Prostate gland (tissue), 2 donors: ENCODE data around the gene TMEM207.
"Not testable (repeated sequence)": the region's sequence is repeated elsewhere in the genome, so short reads cannot be mapped to it uniquely, and the experiment has no call there.

ENCODE experiments used
- CTCF ChIP-seq, 4 experiments: fragments of 200-600 bp in 2 of 4; fragments of 450-650 bp in 2 of 4; sonication (generic) in 2 of 4; IDR thresholded peaks; 1 replicate in 3 of 4; 2 replicates in 1 of 4; pipeline ENCODE4 v1.5.1; 2016 to 2019; ENCODE audit warnings: antibody characterized with exemption in 4 of 4, mild to moderate bottlenecking in 2 of 4, moderate library complexity in 2 of 4
- POLR2AphosphoS5 ChIP-seq: sonication (generic); formaldehyde crosslinking; IDR thresholded peaks from one replicate; pipeline ENCODE4 v1.6.1; 2017; ENCODE audit warnings: antibody characterized with exemption

GRCh38 chr3:190473261-190473660 is 23.6 kb upstream of the TMEM207 start:
- not testable (repeated sequence) for TF ChIP-seq CTCF (IDR thresholded peaks at IDR 0.05); POLR2AphosphoS5
